HepG2 (cell line): Measurements from ENCODE around the gene RNF149. TPM values are rescaled to one million over a fixed set of nuclear protein-coding genes. Genes with fewer than 3 reads are reported as not detected.
A peak's percentile ranks its signal among the peaks of the same experiment; 100 is the strongest.

Experiments
- CBX2 ChIP-seq, 2 experiments: fragments of 200-600 bp in 1 of 2; sonication (generic); formaldehyde crosslinking in 1 of 2; IDR thresholded peaks; 2 replicates each; pipeline versions ENCODE4 v1.7.0 to v1.8.1; 2018 to 2022; ENCODE audit warnings: low read depth in 2 of 2, low read length in 1 of 2, mild to moderate bottlenecking in 1 of 2, missing genetic modification reagents in 1 of 2
- ETV6 ChIP-seq: sonication (generic); formaldehyde crosslinking; conservative IDR thresholded peaks from 2 replicates; pipeline ENCODE4 v1.4.0; 2020; ENCODE audit warnings: missing genetic modification reagents
- FLYWCH1 ChIP-seq: sonication (generic); formaldehyde crosslinking; IDR thresholded peaks from 2 replicates; pipeline ENCODE4 v1.8.1; 2023; ENCODE audit warnings: mild to moderate bottlenecking, missing genetic modification reagents
- FOXO1 ChIP-seq: sonication (generic); formaldehyde crosslinking; IDR thresholded peaks from 2 replicates; pipeline ENCODE4 v1.4.0; 2020; ENCODE audit warnings: missing genetic modification reagents
- IRX3 ChIP-seq: sonication (generic); formaldehyde crosslinking; IDR thresholded peaks from 2 replicates; pipeline ENCODE4 v1.8.1; 2023; ENCODE audit warnings: mild to moderate bottlenecking, low read depth, missing genetic modification reagents, borderline replicate concordance
- NFE2L2 ChIP-seq: fragments of 150-350 bp; IDR thresholded peaks from 2 replicates; pipeline ENCODE4 v1.6.1; 2014; ENCODE audit warnings: low read length
- NFKBIZ ChIP-seq: IDR thresholded peaks from 2 replicates; pipeline ENCODE4 v1.6.1; 2018; ENCODE audit warnings: missing genetic modification reagents, missing compliant biosample characterization
- RFXANK ChIP-seq: IDR thresholded peaks from 2 replicates; pipeline ENCODE4 v1.6.1; 2016
- SETDB1 ChIP-seq: sonication (generic); formaldehyde crosslinking; IDR thresholded peaks from 2 replicates; pipeline ENCODE4 v1.5.1; 2020; ENCODE audit warnings: missing genetic modification reagents, mild to moderate bottlenecking, borderline replicate concordance
- SIX1 ChIP-seq: sonication (generic); formaldehyde crosslinking; IDR thresholded peaks from 2 replicates; pipeline ENCODE4 v1.4.0; 2020; ENCODE audit warnings: missing genetic modification reagents, borderline replicate concordance
- ZNF572 ChIP-seq: sonication (generic); formaldehyde crosslinking; IDR thresholded peaks from 2 replicates; pipeline ENCODE4 v1.5.1; 2020; ENCODE audit warnings: mild to moderate bottlenecking, missing genetic modification reagents
- ZNF746 ChIP-seq: sonication (generic); formaldehyde crosslinking; IDR thresholded peaks from 2 replicates; pipeline ENCODE4 v1.8.0; 2022; ENCODE audit warnings: mild to moderate bottlenecking, missing genetic modification reagents
- ZNF850 ChIP-seq: sonication (generic); formaldehyde crosslinking; conservative IDR thresholded peaks from 2 replicates; pipeline ENCODE4 v1.9.0; 2021; ENCODE audit warnings: mild to moderate bottlenecking, missing genetic modification reagents
- polyA plus RNA-seq, 8 experiments: library from polyadenylated mRNA; depleted of rRNA in 3 of 8; stranded (reverse) in 7 of 8; unstranded in 1 of 8; fragments of >200 nt; fragmentation: Illumina TruSeq in 4 of 8; extraction: Trizol in 4 of 8; gene quantifications; 2 replicates each; pipeline versions ENCODE4 v1.2.1 to v1.2.3, GENCODE V29; 2011 to 2016; ENCODE audit warnings: low read depth in 4 of 8, missing spikeins in 1 of 8, mixed read lengths in 1 of 8; ENCODE audit not compliant: insufficient read depth in 1 of 8
- total RNA-seq, 5 experiments: library from RNA; depleted of rRNA; stranded (reverse); fragments of >200 nt; fragmentation: Illumina TruSeq; extraction: Trizol; gene quantifications; 2 replicates each; pipeline ENCODE4 v1.2.3, GENCODE V29; 2016; ENCODE audit warnings: low read depth in 1 of 5
- TF ChIP-seq, protein P1 (sequence below): IDR thresholded peaks from 2 replicates; pipeline ENCODE4 v1.6.1; 2016; ENCODE audit warnings: low read depth, control low read depth
- TF ChIP-seq, protein P2 (sequence below): sonication (generic); formaldehyde crosslinking; IDR thresholded peaks from 2 replicates; pipeline ENCODE4 v1.4.0; 2020; ENCODE audit warnings: missing genetic modification reagents
- TF ChIP-seq, protein P3 (sequence below): sonication (generic); formaldehyde crosslinking; IDR thresholded peaks from 2 replicates; pipeline ENCODE4 v1.8.0; 2022; ENCODE audit warnings: missing genetic modification reagents, mild to moderate bottlenecking, borderline replicate concordance
- TF ChIP-seq, protein P4 (sequence below): sonication (generic); formaldehyde crosslinking; IDR thresholded peaks from 2 replicates; pipeline ENCODE4 v1.8.0; 2023; ENCODE audit warnings: mild to moderate bottlenecking, missing genetic modification reagents

The RNF149 gene
- total and polyA plus RNA-seq, 2 of the 13 experiments (the other 11 are each of a cell fraction or from before 2014, with no cell fraction given), result 87.6 to 109 TPM

DNA sequence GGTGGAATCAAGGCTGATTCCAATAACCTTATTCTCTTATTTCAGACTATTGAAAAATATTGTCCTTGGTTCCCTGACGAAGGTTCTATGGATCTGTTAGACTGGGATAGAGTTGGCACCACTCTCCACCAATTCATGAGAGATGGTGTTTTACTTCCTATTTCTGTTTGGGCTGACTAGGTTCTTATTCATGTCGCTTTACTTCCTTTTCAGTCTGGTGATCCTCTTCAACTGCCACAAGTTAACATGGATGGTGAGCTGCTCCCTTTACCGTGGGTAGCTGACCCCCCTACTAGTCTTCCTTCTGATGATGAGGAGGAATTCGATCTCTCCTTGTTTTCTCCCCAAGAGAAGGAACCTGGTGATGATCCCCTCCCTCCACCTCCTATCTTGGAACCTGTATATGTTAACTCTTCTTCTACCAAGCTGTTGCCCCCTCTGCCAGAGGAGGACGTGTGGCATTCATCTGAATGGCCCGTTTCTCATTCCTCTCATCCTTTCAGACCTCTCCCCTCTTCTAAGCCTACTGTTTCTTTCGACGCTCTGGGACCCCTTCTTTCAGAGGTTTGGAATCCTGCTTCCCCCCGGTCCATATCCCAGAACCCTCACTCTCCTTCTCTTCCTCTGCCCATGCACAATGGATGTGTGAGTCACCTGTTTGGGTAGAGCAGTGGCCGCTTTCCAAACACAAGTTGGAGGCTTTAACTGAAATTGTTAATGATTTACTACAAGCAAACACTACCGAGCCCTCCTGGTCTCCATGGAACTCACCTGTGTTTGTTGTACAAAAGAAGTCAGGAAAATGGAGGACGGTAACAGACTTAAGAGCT is 69.4 kb downstream of the RNF149 start (continued):
- TF ChIP-seq NFKBIZ (CRISPR knock-in tag) (no peak), ZNF850 (CRISPR knock-in tag) (no peak), SIX1 (CRISPR knock-in tag) (peak; percentile 52; the same call in 1 of the 2 replicates), ZNF746 (CRISPR knock-in tag) (no peak), ETV6 (CRISPR knock-in tag) (no peak), FOXO1 (CRISPR knock-in tag) (peak; percentile 71), SETDB1 (no peak), ZNF572 (CRISPR knock-in tag) (no peak), NFE2L2 (no peak), IRX3 (CRISPR knock-in tag) (no peak), CBX2 (IDR thresholded peaks at IDR 0.05; ENCODE audit: low read depth, low read length) (no peak), CBX2 (CRISPR knock-in tag; IDR thresholded peaks at IDR 0.05; ENCODE audit: low read depth) (no peak), RFXANK (CRISPR knock-in tag) (no peak), FLYWCH1 (CRISPR knock-in tag) (no peak)
- TF ChIP-seq, protein P1, sequence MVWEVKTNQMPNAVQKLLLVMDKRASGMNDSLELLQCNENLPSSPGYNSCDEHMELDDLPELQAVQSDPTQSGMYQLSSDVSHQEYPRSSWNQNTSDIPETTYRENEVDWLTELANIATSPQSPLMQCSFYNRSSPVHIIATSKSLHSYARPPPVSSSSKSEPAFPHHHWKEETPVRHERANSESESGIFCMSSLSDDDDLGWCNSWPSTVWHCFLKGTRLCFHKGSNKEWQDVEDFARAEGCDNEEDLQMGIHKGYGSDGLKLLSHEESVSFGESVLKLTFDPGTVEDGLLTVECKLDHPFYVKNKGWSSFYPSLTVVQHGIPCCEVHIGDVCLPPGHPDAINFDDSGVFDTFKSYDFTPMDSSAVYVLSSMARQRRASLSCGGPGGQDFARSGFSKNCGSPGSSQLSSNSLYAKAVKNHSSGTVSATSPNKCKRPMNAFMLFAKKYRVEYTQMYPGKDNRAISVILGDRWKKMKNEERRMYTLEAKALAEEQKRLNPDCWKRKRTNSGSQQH (CRISPR knock-in tag), result peak; percentile 92; the same call in 1 of the 2 replicates
- TF ChIP-seq, protein P2, sequence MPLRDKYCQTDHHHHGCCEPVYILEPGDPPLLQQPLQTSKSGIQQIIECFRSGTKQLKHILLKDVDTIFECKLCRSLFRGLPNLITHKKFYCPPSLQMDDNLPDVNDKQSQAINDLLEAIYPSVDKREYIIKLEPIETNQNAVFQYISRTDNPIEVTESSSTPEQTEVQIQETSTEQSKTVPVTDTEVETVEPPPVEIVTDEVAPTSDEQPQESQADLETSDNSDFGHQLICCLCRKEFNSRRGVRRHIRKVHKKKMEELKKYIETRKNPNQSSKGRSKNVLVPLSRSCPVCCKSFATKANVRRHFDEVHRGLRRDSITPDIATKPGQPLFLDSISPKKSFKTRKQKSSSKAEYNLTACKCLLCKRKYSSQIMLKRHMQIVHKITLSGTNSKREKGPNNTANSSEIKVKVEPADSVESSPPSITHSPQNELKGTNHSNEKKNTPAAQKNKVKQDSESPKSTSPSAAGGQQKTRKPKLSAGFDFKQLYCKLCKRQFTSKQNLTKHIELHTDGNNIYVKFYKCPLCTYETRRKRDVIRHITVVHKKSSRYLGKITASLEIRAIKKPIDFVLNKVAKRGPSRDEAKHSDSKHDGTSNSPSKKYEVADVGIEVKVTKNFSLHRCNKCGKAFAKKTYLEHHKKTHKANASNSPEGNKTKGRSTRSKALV (CRISPR knock-in tag), result no peak
- TF ChIP-seq, protein P3, sequence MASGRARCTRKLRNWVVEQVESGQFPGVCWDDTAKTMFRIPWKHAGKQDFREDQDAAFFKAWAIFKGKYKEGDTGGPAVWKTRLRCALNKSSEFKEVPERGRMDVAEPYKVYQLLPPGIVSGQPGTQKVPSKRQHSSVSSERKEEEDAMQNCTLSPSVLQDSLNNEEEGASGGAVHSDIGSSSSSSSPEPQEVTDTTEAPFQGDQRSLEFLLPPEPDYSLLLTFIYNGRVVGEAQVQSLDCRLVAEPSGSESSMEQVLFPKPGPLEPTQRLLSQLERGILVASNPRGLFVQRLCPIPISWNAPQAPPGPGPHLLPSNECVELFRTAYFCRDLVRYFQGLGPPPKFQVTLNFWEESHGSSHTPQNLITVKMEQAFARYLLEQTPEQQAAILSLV (CRISPR knock-in tag), result no peak
- TF ChIP-seq, protein P4, sequence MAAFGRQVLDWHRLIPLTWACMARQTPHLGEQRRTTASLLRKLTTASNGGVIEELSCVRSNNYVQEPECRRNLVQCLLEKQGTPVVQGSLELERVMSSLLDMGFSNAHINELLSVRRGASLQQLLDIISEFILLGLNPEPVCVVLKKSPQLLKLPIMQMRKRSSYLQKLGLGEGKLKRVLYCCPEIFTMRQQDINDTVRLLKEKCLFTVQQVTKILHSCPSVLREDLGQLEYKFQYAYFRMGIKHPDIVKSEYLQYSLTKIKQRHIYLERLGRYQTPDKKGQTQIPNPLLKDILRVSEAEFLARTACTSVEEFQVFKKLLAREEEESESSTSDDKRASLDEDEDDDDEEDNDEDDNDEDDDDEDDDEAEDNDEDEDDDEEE, result peak; percentile 74; the same call in 1 of the 2 replicates
